B cell (primary cell): ENCODE data around the gene LPAR4. TPM values are rescaled to one million over a fixed set of nuclear protein-coding genes. Genes with fewer than 3 reads are reported as not detected.
A peak's percentile ranks its signal among the peaks of the same experiment; 100 is the strongest.

Source experiments
- ATAC-seq: fragments of 200-7000 bp; cut with Tn5 transposase; one replicate; pipeline ENCODE4 v1.10.0; 2021; ENCODE audit warnings: low read depth, mild to moderate bottlenecking, moderate number of reproducible peaks, moderate library complexity
- CTCF ChIA-PET: fragments of 350-600 bp; sonication (Branson Sonifier 250); formaldehyde crosslinking; loops from one replicate; lab custom pipeline; 2021; ENCODE audit warnings: antibody characterized with exemption, inconsistent platforms; lab: Charles Lee
- POLR2A ChIA-PET: fragments of 350-600 bp; sonication (Branson Sonifier 250); formaldehyde crosslinking; loops from one replicate; lab custom pipeline; 2021; ENCODE audit warnings: antibody characterized with exemption; lab: Charles Lee
- DNase-seq: peaks from one replicate; pipeline ENCODE4 v3.0.0; 2013
- H2AFZ ChIP-seq: 2 replicates; pipeline ENCODE4 v1.6.1; 2012; ENCODE audit warnings: mild to moderate bottlenecking, low read depth, low read length; ENCODE audit not compliant: insufficient read depth, poor library complexity, severe bottlenecking
- H3K27ac ChIP-seq, 2 donors: 1 replicate in 1 of 2; 2 replicates in 1 of 2; pipeline ENCODE4 v1.5.1; 2012 to 2013; ENCODE audit warnings: low read length in 2 of 2, mild to moderate bottlenecking in 2 of 2, moderate library complexity in 1 of 2
- H3K27me3 ChIP-seq, 4 experiments: fragments of 200-600 bp in 1 of 4; sonication (generic) in 1 of 4; replicated peaks in 1 of 4; 1 replicate in 2 of 4; 2 replicates in 2 of 4; pipeline versions ENCODE4 v1.6.1 to v1.7.0; 2013 to 2016; ENCODE audit warnings: low read length in 3 of 4, mild to moderate bottlenecking in 2 of 4, mixed read lengths in 1 of 4, moderate library complexity in 1 of 4; ENCODE audit not compliant: insufficient read depth in 4 of 4, control insufficient read depth in 3 of 4; ENCODE audit errors: control extremely low read depth in 1 of 4
- H3K36me3 ChIP-seq, 2 experiments: replicated peaks in 1 of 2; 1 replicate in 1 of 2; 2 replicates in 1 of 2; pipeline versions ENCODE4 v1.6.1 to v1.7.1; 2013; ENCODE audit warnings: low read length in 1 of 2; ENCODE audit not compliant: insufficient read depth in 2 of 2, control insufficient read depth in 1 of 2; ENCODE audit errors: control extremely low read depth in 1 of 2, extremely low read depth in 1 of 2
- H3K4me1 ChIP-seq, 2 donors: fragments of 200-600 bp in 1 of 2; sonication (generic) in 1 of 2; 1 replicate in 1 of 2; 2 replicates in 1 of 2; pipeline versions ENCODE4 v1.5.1 to v1.6.1; 2013 to 2017; ENCODE audit warnings: low read length in 2 of 2; ENCODE audit not compliant: control insufficient read depth in 2 of 2, insufficient read depth in 2 of 2
- H3K4me2 ChIP-seq: replicated peaks from 2 replicates; pipeline ENCODE3; 2012; ENCODE audit warnings: mild to moderate bottlenecking, low read depth, low read length; ENCODE audit not compliant: poor library complexity, severe bottlenecking
- H3K4me3 ChIP-seq, 5 experiments: fragments of 200-600 bp in 1 of 5; sonication (generic) in 1 of 5; 1 replicate in 3 of 5; 2 replicates in 2 of 5; pipeline versions ENCODE4 v1.5.1 to v1.7.0; 2011 to 2016; ENCODE audit warnings: low read length in 4 of 5, mild to moderate bottlenecking in 4 of 5, low read depth in 2 of 5, control low read depth in 1 of 5, moderate library complexity in 1 of 5; ENCODE audit not compliant: insufficient read depth in 1 of 5; ENCODE audit errors: control extremely low read depth in 1 of 5, extremely low read depth in 1 of 5
- H3K79me2 ChIP-seq: fragments of 200-600 bp; sonication (generic); one replicate; pipeline ENCODE4 v1.6.0; 2016; ENCODE audit warnings: low read length; ENCODE audit not compliant: control insufficient read depth, insufficient read depth
- H3K9ac ChIP-seq: fragments of 200-600 bp; sonication (generic); 2 replicates; pipeline ENCODE4 v1.6.1; 2017; ENCODE audit warnings: mild to moderate bottlenecking, low read length, moderate library complexity
- H3K9me3 ChIP-seq, 3 donors: one replicate each; pipeline versions ENCODE4 v1.6.1 to v1.7.1; 2013; ENCODE audit warnings: low read length in 2 of 3; ENCODE audit not compliant: control insufficient read depth in 2 of 3, insufficient read depth in 1 of 3; ENCODE audit errors: control extremely low read depth in 1 of 3
- H4K20me1 ChIP-seq: 2 replicates; pipeline ENCODE4 v1.6.0; 2012; ENCODE audit warnings: mild to moderate bottlenecking, low read length; ENCODE audit not compliant: insufficient read depth, control insufficient read depth, poor library complexity, severe bottlenecking
- H3K27ac Mint-ChIP-seq: one replicate; pipeline ENCODE4 v1.8.0; 2021; ENCODE audit warnings: mixed read lengths
- H3K27me3 Mint-ChIP-seq: one replicate; pipeline ENCODE4 v1.8.0; 2021; ENCODE audit warnings: mixed read lengths
- H3K4me1 Mint-ChIP-seq: one replicate; pipeline ENCODE4 v1.8.0; 2021; ENCODE audit warnings: mixed read lengths
- H3K4me3 Mint-ChIP-seq: one replicate; pipeline ENCODE4 v1.8.0; 2021; ENCODE audit warnings: mixed read lengths
- H3K9me3 Mint-ChIP-seq: one replicate; pipeline ENCODE4 v1.8.0; 2022; ENCODE audit warnings: mixed read lengths; ENCODE audit not compliant: insufficient read depth
- CTCF ChIP-seq: fragments of 200-600 bp; IDR thresholded peaks from one replicate; pipeline ENCODE4 v1.8.0; 2022; ENCODE audit warnings: antibody characterized with exemption, mild to moderate bottlenecking
- EZH2 ChIP-seq: IDR thresholded peaks from 2 replicates; pipeline ENCODE4 v1.6.1; 2012; ENCODE audit warnings: borderline replicate concordance, low read depth, mild to moderate bottlenecking, moderate library complexity, low read length; ENCODE audit not compliant: insufficient read depth, poor library complexity, severe bottlenecking
- WGBS: methylation state at CpG from one replicate; pipeline ENCODE4 v1.1.5; 2013; ENCODE audit warnings: missing lambda C conversion rate; ENCODE audit not compliant: insufficient coverage; 5-methylcytosine and 5-hydroxymethylcytosine counted together
- intact Hi-C: fragments of 100-400 bp; cut with micrococcal nuclease; formaldehyde crosslinking; loops from one replicate; pipeline ENCODE4 v1.10.0; 2022
- polyA minus RNA-seq: library from RNA; depleted of rRNA, polyadenylated mRNA; stranded (reverse); fragments of >200 nt; gene quantifications from 2 replicates; pipeline ENCODE4 v1.2.3, GENCODE V29; 2012
- polyA plus RNA-seq: library from polyadenylated mRNA; depleted of rRNA; stranded (reverse); fragments of >200 nt; gene quantifications from 2 replicates; pipeline ENCODE4 v1.2.3, GENCODE V29; 2012
- total RNA-seq, 2 donors: library from RNA; stranded (reverse); fragments of 120-200 nt in 1 of 2; gene quantifications; 1 replicate in 1 of 2; 2 replicates in 1 of 2; pipeline versions ENCODE4 v1.2.3 to v1.2.4, GENCODE V29; 2013 to 2022

The LPAR4 gene
- total RNA-seq = 0.12 TPM in 1 of 2 replicates, not detected in the other
- 0.70 TPM for total RNA-seq (2013)
- 0.03 TPM in 1 of 2 replicates, not detected in the other for polyA plus RNA-seq
- not detected in 2 replicates for polyA minus RNA-seq

GRCh38 chrX:78747489-78747888, at the start of gene LPAR4:
LPAR4 (plus strand) TSS chrX:78747720; CDS start chrX:78754870, 7,150 bp downstream.
- CTCF ChIA-PET = no interaction called here
- no peaks in the 10 kb centered on the region for H3K27me3 ChIP-seq
- H2AFZ ChIP-seq = no peak within 1 kb of the TSS
- no peak within 1 kb of the TSS for H3K4me3 ChIP-seq
- no peaks in the 10 kb centered on the region for H3K9me3 ChIP-seq
- no peaks in the 10 kb centered on the region for H3K79me2 ChIP-seq
- H4K20me1 ChIP-seq = no peaks in the 10 kb centered on the region
- peaks cover 2 to 3% of the 10 kb centered on the region in 2 donors for H3K4me1 ChIP-seq
- Mint-ChIP-seq H3K27ac (no peak within 1 kb of the TSS), H3K9me3 (no peaks in the 10 kb centered on the region), H3K27me3 (peaks cover 3% of the 10 kb centered on the region), H3K4me1 (peaks cover 17% of the 10 kb centered on the region), H3K4me3 (peak within 1 kb of the TSS; percentile 39)
- DNase-seq (no peak), ATAC-seq (no peak)
- no peak within 1 kb of the TSS for H3K9ac ChIP-seq
- TF ChIP-seq CTCF = no peak
- no peak for TF ChIP-seq EZH2
- H3K4me2 ChIP-seq = no peak within 1 kb of the TSS
- intact Hi-C loops = no loop called here
- 80% methylated on average over 1 of the region's 9 CpGs for WGBS
- POLR2A ChIA-PET = no interaction called here
- H3K36me3 ChIP-seq = no peaks in the 10 kb centered on the region
- no peak within 1 kb of the TSS for H3K27ac ChIP-seq

DNA sequence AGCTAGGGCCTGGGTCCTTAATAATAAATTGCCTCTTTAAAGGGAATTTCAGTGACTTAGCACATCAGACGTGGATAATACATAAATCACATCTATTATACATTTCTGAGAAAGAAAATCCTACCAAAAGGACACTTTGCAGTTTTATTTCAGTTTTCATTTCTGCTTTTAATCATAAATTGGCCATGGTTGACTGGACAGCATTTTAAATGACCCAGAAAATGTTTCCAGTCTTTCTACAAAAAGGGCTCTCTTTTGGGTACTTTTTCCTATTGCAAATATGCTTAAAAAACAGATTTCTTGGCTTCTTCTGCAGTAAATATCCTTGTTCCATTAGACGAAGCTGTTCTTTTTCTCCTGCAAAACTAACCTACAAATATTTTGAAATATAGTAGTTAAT, 41.4 kb upstream of the LPAR4 start:
- POLR2A ChIA-PET = no interaction called here
- Histone ChIP-seq H2AFZ (no peak overlapping the region), H3K9me3 (no peaks in the 10 kb centered on the region), H3K27me3 (no peaks in the 10 kb centered on the region), H3K9ac (no peak overlapping the region), H3K79me2 (no peaks in the 10 kb centered on the region), H3K27ac (no peak overlapping the region), H3K4me2 (no peak overlapping the region), H3K4me1 (no peaks in the 10 kb centered on the region), H3K36me3 (no peaks in the 10 kb centered on the region), H3K4me3 (no peak overlapping the region), H4K20me1 (no peaks in the 10 kb centered on the region)
- H3K27me3 Mint-ChIP-seq = no peaks in the 10 kb centered on the region
- peaks cover 7% of the 10 kb centered on the region for H3K4me1 Mint-ChIP-seq
- TF ChIP-seq EZH2 = no peak
- TF ChIP-seq CTCF = no peak
- ATAC-seq (no peak), DNase-seq (no peak)
- H3K9me3 Mint-ChIP-seq = no peaks in the 10 kb centered on the region
- no CpG with 5 or more reads among the region's 2 CpGs for WGBS
- H3K27ac Mint-ChIP-seq = no peak overlapping the region
- no peak overlapping the region for H3K4me3 Mint-ChIP-seq
- intact Hi-C loops = no loop called here
- CTCF ChIA-PET = no interaction called here
